Activated CD4-positive, alpha-beta T cell treated with anti-CD3 and anti-CD28 coated beads, Interleukin-2, amount 50 U/mL, for 4 hours (primary cell): Measurements from ENCODE around the gene FIGNL1.

ENCODE experiments used
- DNase-seq, 2 experiments: peaks; one replicate each; pipeline ENCODE4 v3.0.0-alpha.2; 2020

The FIGNL1 gene

GRCh38 chr7:50426280-50427045 is 23.7 kb downstream of the FIGNL1 start:
- no peak for DNase-seq

DNA sequence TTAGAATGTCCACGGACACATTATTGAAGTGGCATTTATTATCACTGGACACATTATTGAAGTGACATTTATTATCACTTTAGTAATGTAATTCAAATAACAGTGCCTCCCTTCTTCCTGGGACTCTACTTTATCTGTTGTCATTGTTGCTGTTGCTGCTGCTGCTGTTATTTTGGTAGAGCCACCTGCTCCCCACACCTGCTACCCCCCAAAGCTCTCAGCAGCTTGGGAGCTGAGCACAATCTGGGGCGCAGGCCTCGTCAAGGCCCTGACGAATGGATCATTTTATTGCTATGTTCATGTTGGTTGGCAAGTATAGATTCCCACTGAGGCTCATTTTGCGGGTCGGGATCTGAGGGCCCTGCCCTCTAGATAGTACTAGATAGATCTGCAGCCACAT is 24.8 kb downstream of the FIGNL1 start:
- no peak for DNase-seq

DNA sequence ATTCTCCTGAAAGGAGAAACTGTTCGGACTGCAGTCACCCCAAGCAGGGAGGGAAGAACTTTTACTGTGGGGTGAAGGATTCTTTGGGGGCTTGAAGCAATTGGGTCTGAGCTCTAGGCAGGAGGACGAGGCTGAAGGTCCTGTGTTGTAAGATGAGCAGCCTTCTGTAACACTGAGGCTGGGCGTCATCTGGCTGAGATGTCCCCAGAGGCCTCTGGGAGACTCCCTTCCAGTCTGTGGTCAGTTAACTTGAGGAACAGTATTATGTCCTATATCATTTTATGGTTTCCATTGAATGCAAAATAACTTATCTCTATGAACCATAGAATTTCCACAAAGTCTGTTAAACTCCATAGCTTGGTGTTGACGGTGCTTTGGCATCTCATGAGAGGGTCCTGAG is 26.3 kb downstream of the FIGNL1 start:
- DNase-seq: no peak

DNA sequence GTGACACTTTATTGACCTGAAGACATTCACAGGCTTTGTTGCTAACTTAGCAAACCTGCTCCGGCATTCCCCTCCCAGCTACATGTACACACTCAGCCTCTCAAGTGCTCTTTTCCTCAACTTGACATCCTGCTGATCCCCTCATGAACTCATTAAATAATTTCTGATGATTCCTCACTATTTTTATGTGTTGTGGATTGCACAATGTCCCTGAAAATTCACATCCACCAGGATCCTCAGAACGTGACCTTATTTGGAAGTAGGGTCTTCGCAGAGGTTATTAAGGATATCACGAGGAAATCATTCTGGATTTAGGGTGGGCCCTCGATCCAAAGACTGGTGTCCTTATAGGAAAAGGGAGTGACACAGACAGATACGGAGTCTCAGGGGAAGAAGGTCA is 27.3 kb downstream of the FIGNL1 start:
- no peak for DNase-seq

GRCh38 chr7:50421043-50421442 is 29.1 kb downstream of the FIGNL1 start:
- DNase-seq: no peak

GRCh38 chr7:50418526-50419290 is 31.4 kb downstream of the FIGNL1 start:
- no peak for DNase-seq

DNA sequence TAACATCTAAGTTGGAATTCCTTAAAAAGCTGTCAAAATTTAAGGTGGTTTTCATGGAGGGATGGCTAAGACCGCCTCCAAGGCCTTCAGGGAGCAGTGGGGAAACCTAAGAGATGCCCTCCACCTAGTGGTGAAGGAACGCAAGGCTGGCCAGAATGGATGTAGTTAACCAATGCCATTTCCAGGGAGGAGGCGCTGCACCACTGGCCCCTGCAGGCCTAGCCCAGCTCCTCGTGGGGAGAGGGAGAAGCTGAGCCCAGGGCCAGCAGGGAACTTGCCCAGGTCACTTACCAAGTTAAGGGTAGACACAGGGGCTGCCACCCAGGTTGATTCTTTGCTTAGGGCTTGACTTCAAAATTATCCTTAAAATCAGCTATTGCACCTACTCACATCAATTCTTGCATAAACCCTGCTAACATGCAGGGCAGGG is 32.0 kb downstream of the FIGNL1 start:
- DNase-seq: peak; percentile 63 to 67

DNA sequence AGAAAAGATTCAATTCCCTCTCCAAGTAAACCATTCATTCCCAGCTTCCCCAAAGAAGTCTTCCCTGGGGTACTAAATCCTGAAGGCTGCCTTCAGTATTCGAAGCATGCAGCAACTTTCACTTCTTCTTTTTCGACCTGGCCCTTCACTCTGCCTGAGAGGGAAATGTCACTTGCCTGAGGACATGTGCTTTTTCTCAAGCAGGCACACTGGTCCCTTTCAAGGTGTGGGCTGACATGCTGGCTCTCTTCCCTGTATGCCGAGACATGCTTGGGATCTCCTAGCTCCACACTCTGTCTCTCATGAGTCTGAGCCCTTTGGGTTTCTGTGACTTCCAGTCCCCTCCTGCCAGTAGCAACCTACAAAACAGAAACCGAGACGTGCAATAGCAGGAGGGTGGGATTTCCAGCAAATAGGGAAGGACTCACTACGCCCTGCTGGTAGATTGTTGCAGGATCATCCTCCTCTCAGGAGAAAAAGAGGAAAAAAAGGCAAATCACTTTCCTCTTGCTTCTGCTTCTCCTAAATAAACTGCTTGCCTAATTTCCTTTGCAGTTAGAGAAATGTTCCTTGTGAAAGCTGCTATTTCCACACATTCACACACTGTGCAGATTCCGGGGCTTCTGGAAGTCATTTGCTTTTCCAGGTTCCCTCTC is 33.5 kb downstream of the FIGNL1 start:
- no peak for DNase-seq

GRCh38 chr7:50415844-50416364 is 34.2 kb downstream of the FIGNL1 start:
- no peak for DNase-seq

GRCh38 chr7:50413561-50413960 is 36.6 kb downstream of the FIGNL1 start:
- DNase-seq: no peak

GRCh38 chr7:50412973-50413372 is 37.2 kb downstream of the FIGNL1 start:
- no peak for DNase-seq

- DNase-seq: no peak
These were observed 38.8 kb downstream of the FIGNL1 start for GRCh38 chr7:50411332-50411731.

DNA sequence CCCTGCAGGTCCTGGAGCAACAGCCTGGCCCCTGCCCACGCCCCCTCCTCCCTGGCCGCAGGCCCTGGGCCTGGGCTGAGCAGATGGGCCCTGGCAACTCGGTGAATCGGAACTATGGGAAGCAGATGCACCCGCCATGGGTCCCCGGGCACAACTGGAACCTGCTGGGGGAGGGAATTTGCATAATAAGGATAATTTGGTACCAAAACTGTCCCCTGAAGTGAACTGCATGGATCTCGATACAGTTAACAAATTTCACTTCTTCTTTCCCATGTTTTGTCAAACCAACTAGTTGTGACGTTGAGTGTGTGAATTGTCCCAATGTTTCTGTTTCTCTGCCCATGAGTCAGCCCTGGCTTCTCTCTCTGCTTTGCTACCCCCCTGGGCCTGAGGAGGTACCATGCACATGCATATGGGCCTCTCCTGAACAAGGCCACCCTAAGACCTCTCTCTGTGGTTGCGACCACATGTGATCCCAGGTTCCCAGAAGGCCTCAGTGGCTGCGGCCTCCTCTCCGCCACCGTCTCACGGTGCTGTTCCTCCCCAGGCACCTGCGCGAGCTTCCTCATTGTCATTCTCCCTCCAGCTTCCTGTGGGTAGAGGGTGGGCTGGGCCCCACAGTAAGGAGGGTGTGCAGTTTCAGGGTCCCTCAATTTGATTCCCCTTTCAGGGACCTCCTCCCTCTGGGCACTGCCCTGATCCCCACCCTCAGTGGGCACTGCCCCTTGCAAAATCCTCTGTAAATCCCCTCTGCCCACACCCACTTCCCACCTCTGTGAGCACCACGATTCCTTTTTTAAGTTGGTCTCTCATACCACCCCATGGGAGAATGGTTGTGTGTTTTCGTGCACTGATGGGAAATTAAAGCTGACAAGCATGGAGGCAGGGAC is 40.0 kb downstream of the FIGNL1 start:
- DNase-seq: no peak

GRCh38 chr7:50406935-50407334 is 43.2 kb downstream of the FIGNL1 start:
- DNase-seq: no peak

- no peak for DNase-seq
These were observed 44.9 kb downstream of the FIGNL1 start for GRCh38 chr7:50405221-50405620.

DNA sequence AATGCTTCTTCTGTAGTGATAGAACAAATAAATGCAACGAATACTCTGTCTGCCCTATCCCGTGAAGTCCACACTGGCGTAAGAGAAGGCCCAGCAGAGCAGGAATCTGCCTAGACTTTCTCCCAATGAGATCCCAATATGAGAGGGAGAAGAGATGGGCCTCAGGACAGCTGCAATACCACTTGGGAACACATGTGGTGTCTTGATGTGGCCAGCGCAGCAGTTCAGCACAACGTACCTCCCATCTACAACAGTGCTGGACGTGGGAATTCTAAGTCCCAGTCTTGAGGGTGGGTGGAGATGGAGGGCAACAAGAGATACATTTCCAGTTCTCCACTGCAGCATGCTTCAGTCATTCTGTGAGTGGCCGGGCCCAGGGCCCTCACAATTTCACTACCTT is 45.8 kb downstream of the FIGNL1 start:
- DNase-seq: no peak

- no peak for DNase-seq
These were observed 50.0 kb downstream of the FIGNL1 start for GRCh38 chr7:50400114-50400513.

GRCh38 chr7:50399635-50400034 is 50.5 kb downstream of the FIGNL1 start:
- no peak for DNase-seq

- no peak for DNase-seq
These were observed 50.9 kb downstream of the FIGNL1 start for GRCh38 chr7:50399206-50399605.

- DNase-seq: no peak
These were observed 52.2 kb downstream of the FIGNL1 start for GRCh38 chr7:50397971-50398324.

- no peak for DNase-seq
These were observed 52.7 kb downstream of the FIGNL1 start for GRCh38 chr7:50397320-50397970.

DNA sequence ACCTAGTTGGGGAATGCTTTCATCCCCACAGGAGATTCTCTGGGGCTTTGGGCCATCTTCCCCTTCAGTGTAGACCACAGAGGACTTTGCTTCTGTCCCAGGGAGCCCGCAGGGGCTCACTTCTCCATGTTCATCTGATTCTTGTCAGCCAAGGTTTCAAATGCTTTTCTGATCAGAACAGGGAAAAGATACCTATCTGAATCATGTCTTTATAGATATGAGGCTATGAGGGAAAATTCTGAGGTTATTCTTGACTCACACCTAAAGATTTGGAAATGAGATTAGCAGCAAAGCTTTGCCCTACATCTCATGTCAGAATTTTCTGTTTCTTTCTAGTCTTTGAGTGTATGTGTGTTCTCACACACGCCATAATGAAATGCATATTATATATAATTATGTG is 53.3 kb downstream of the FIGNL1 start:
- no peak for DNase-seq
